ENCODE results near the gene PTPN4. TPM values are rescaled to one million over a fixed set of nuclear protein-coding genes. Genes with fewer than 3 reads are reported as not detected.

Gene PTPN4
- total and polyA plus RNA-seq, 2 donors (not counting 1 experiment from before 2014, with no cell fraction given): 5.3 to 22.3 TPM

DNA sequence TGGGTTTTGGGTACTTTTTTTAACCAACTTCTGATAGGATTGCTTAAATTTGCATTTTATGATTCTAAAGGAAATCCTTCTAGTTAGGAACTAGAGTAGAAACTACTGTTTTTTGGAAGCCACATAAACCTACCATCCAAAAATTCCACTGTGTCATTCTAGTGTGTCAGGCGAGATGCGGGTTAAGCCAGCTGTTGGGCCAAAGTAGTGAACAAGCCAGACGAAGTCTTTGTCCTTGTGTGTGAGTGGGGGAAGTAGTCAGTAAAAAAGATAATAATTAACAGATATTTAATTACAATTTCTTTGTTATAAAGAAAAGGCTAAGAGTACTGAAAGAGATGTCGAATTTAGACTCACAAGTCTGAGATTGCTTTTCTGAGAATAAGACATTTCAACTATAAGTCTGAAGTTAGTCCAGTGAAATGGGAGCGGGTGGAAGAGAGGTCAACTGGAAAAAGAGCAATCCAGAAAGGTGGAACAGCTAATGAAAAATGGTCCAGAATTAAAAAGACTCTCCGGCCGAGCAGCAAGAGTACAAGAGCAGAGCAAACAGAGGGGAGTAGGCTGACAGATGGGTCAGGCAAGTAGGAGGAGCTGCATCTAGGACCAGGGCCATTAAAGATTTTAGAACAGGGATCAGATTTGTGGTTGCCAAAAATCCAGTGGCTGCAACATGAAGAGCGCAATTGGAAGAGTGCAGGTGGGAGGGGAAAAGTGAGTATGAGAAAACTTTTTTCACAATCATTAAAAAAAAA, 254.7 kb downstream of the PTPN4 start:
- H2AFZ ChIP-seq (ENCODE audit: low read length): no peak overlapping the region
- peak overlapping the region in 3 of 4 experiments; percentile 48 to 92 (median 83) for H3K4me3 ChIP-seq (replicated peaks in 1 of 4; ENCODE audit: control extremely low read depth in 1 of 4, insufficient read depth in 1 of 4, low read depth in 3 of 4, low read length in 4 of 4)
- no peaks in the 10 kb centered on the region for H3K9me3 ChIP-seq (ENCODE audit: control insufficient read depth, insufficient read depth, low read depth, low read length)
- peaks cover 3% of the 10 kb centered on the region for H3K4me1 ChIP-seq (ENCODE audit: control insufficient read depth, extremely low read depth, insufficient read depth, low read length)
- H3K27ac ChIP-seq (ENCODE audit: insufficient read depth, low read length): no peak overlapping the region
- H3K9ac ChIP-seq (ENCODE audit: insufficient read depth, low read length): no peak overlapping the region
- DNase-seq (ENCODE audit: low read depth in 2 of 2): peak in 1 of 2 donors; percentile 25
- TF ChIP-seq EZH2 (IDR thresholded peaks at IDR 0.05; ENCODE audit: low read length, missing control alignments): no peak
- TF ChIP-seq, protein P1, sequence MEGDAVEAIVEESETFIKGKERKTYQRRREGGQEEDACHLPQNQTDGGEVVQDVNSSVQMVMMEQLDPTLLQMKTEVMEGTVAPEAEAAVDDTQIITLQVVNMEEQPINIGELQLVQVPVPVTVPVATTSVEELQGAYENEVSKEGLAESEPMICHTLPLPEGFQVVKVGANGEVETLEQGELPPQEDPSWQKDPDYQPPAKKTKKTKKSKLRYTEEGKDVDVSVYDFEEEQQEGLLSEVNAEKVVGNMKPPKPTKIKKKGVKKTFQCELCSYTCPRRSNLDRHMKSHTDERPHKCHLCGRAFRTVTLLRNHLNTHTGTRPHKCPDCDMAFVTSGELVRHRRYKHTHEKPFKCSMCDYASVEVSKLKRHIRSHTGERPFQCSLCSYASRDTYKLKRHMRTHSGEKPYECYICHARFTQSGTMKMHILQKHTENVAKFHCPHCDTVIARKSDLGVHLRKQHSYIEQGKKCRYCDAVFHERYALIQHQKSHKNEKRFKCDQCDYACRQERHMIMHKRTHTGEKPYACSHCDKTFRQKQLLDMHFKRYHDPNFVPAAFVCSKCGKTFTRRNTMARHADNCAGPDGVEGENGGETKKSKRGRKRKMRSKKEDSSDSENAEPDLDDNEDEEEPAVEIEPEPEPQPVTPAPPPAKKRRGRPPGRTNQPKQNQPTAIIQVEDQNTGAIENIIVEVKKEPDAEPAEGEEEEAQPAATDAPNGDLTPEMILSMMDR (conservative IDR thresholded peaks at IDR 0.05 in 1 of 2, IDR thresholded peaks at IDR 0.05 in 1 of 2; ENCODE audit: low read depth in 1 of 2, low read length in 2 of 2): no peak
- H3K27me3 ChIP-seq (ENCODE audit: control insufficient read depth, insufficient read depth, low read length): no peaks in the 10 kb centered on the region
- no peaks in the 10 kb centered on the region for H3K36me3 ChIP-seq (ENCODE audit: control insufficient read depth, insufficient read depth, low read length)
- H3K79me2 ChIP-seq (ENCODE audit: control insufficient read depth, insufficient read depth, low read length): no peaks in the 10 kb centered on the region
- H3K4me2 ChIP-seq (ENCODE audit: extremely low read depth, insufficient read depth, low read length): peak overlapping the region; percentile 71
- H4K20me1 ChIP-seq (ENCODE audit: control insufficient read depth, extremely low read depth, insufficient read depth, low read length): no peaks in the 10 kb centered on the region

DNA sequence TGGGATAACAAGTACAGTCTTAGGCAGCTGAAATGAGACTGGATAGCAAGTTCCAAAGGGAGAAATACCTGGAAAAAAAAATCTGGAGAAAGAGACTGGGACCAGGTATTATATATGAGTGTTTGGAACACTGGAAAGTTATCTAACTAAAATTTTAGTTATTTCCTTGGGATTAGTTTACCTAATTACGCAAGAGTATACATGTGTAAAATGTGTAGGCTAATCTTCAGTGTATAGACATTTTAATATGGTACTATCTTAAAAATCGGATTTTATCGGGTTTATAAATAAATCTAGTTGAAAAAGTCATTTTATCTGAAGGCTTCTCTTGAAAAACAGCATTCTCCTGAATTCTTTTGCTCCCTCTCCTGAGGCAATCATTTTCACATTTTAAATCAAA, 257.1 kb downstream of the PTPN4 start:
- Histone ChIP-seq H2AFZ (ENCODE audit: low read length) (no peak overlapping the region), H3K27ac (ENCODE audit: insufficient read depth, low read length) (no peak overlapping the region), H3K9ac (ENCODE audit: insufficient read depth, low read length) (no peak overlapping the region), H3K4me2 (ENCODE audit: extremely low read depth, insufficient read depth, low read length) (no peak overlapping the region), H3K79me2 (ENCODE audit: control insufficient read depth, insufficient read depth, low read length) (no peaks in the 10 kb centered on the region), H4K20me1 (ENCODE audit: control insufficient read depth, extremely low read depth, insufficient read depth, low read length) (no peaks in the 10 kb centered on the region), H3K4me3 (replicated peaks in 1 of 4; ENCODE audit: control extremely low read depth in 1 of 4, insufficient read depth in 1 of 4, low read depth in 3 of 4, low read length in 4 of 4) (no peak overlapping the region), H3K27me3 (ENCODE audit: control insufficient read depth, insufficient read depth, low read length) (no peaks in the 10 kb centered on the region), H3K36me3 (ENCODE audit: control insufficient read depth, insufficient read depth, low read length) (no peaks in the 10 kb centered on the region), H3K9me3 (ENCODE audit: control insufficient read depth, insufficient read depth, low read depth, low read length) (no peaks in the 10 kb centered on the region), H3K4me1 (ENCODE audit: control insufficient read depth, extremely low read depth, insufficient read depth, low read length) (peaks cover 3% of the 10 kb centered on the region)
- DNase-seq (ENCODE audit: low read depth in 2 of 2): no peak
- TF ChIP-seq, protein P1 (conservative IDR thresholded peaks at IDR 0.05 in 1 of 2, IDR thresholded peaks at IDR 0.05 in 1 of 2; ENCODE audit: low read depth in 1 of 2, low read length in 2 of 2): no peak
- no peak for TF ChIP-seq EZH2 (IDR thresholded peaks at IDR 0.05; ENCODE audit: low read length, missing control alignments)

DNA sequence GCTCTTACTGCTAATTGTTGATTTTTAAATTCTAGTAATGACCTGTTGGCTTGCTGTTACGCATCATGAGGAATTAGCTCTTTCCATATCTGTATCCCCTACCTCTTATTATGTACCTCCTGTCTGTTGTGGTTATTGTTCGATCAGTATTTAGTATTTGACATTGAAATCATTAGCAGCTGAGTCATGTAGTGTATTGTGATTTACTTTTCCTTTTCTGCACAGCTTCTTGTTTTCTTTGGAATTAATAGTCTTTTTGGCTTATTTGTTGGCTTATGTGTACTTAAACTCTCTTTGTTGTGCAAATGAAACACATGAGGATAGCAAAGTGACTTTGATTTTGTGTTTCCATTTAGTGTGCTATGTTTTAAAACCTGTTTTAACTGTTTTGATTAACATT, 257.5 kb downstream of the PTPN4 start:
- Histone ChIP-seq H3K36me3 (ENCODE audit: control insufficient read depth, insufficient read depth, low read length) (no peaks in the 10 kb centered on the region), H3K79me2 (ENCODE audit: control insufficient read depth, insufficient read depth, low read length) (no peaks in the 10 kb centered on the region), H4K20me1 (ENCODE audit: control insufficient read depth, extremely low read depth, insufficient read depth, low read length) (no peaks in the 10 kb centered on the region), H3K9ac (ENCODE audit: insufficient read depth, low read length) (no peak overlapping the region), H3K27ac (ENCODE audit: insufficient read depth, low read length) (no peak overlapping the region), H3K27me3 (ENCODE audit: control insufficient read depth, insufficient read depth, low read length) (no peaks in the 10 kb centered on the region), H3K4me2 (ENCODE audit: extremely low read depth, insufficient read depth, low read length) (no peak overlapping the region), H3K4me1 (ENCODE audit: control insufficient read depth, extremely low read depth, insufficient read depth, low read length) (peaks cover 2% of the 10 kb centered on the region), H3K4me3 (replicated peaks in 1 of 4; ENCODE audit: control extremely low read depth in 1 of 4, insufficient read depth in 1 of 4, low read depth in 3 of 4, low read length in 4 of 4) (no peak overlapping the region), H2AFZ (ENCODE audit: low read length) (no peak overlapping the region), H3K9me3 (ENCODE audit: control insufficient read depth, insufficient read depth, low read depth, low read length) (no peaks in the 10 kb centered on the region)
- TF ChIP-seq, protein P1 (conservative IDR thresholded peaks at IDR 0.05 in 1 of 2, IDR thresholded peaks at IDR 0.05 in 1 of 2; ENCODE audit: low read depth in 1 of 2, low read length in 2 of 2): no peak
- TF ChIP-seq EZH2 (IDR thresholded peaks at IDR 0.05; ENCODE audit: low read length, missing control alignments): no peak
- DNase-seq (ENCODE audit: low read depth in 2 of 2): no peak
